ENCODE measurements around the gene TPCN2. TPM values are rescaled to one million over a fixed set of nuclear protein-coding genes. Genes with fewer than 3 reads are reported as not detected.

The TPCN2 gene
- total RNA-seq, 1 donor from 2014 or later, result 14.2 TPM

GRCh38 chr11:69050592-69051380 is 2.1 kb downstream of the TPCN2 start:
- no peaks in the 10 kb centered on the region for H3K27me3 Mint-ChIP-seq (ENCODE audit: low read depth)
- no peaks in the 10 kb centered on the region for H3K9me3 Mint-ChIP-seq
- no peaks in the 10 kb centered on the region for H3K36me3 Mint-ChIP-seq (ENCODE audit: low read depth)
- peaks cover 29% of the 10 kb centered on the region for H3K4me1 Mint-ChIP-seq
- no peak overlapping the region for H3K27ac Mint-ChIP-seq (ENCODE audit: unreplicated experiment)
- H3K4me3 Mint-ChIP-seq, result peak overlapping the region; percentile 77
- DNase-seq (ENCODE audit: low read depth, low spot score), result no peak
- TF ChIP-seq CTCF (conservative IDR thresholded peaks at IDR 0.05), result no peak

GRCh38 chr11:69051381-69052342 is 2.9 kb downstream of the TPCN2 start:
- Mint-ChIP-seq H3K4me1 (peaks cover 29% of the 10 kb centered on the region), H3K27ac (ENCODE audit: unreplicated experiment) (peak overlapping the region; percentile 84), H3K9me3 (no peaks in the 10 kb centered on the region), H3K27me3 (ENCODE audit: low read depth) (no peaks in the 10 kb centered on the region), H3K36me3 (ENCODE audit: low read depth) (no peaks in the 10 kb centered on the region), H3K4me3 (peak overlapping the region; percentile 81)
- DNase-seq (ENCODE audit: low read depth, low spot score), result no peak
- no peak for TF ChIP-seq CTCF (conservative IDR thresholded peaks at IDR 0.05)

- no peak for DNase-seq (ENCODE audit: low read depth, low spot score)
- Mint-ChIP-seq H3K36me3 (ENCODE audit: low read depth) (no peaks in the 10 kb centered on the region), H3K4me1 (peaks cover 29% of the 10 kb centered on the region), H3K9me3 (no peaks in the 10 kb centered on the region), H3K4me3 (peak overlapping the region; percentile 81), H3K27ac (ENCODE audit: unreplicated experiment) (peak overlapping the region; percentile 84), H3K27me3 (ENCODE audit: low read depth) (no peaks in the 10 kb centered on the region)
- TF ChIP-seq CTCF (conservative IDR thresholded peaks at IDR 0.05), result no peak
Observed at GRCh38 chr11:69052343-69053168, 3.8 kb downstream of the TPCN2 start.

- no peak for DNase-seq (ENCODE audit: low read depth, low spot score)
- TF ChIP-seq CTCF (conservative IDR thresholded peaks at IDR 0.05), result no peak
- no peaks in the 10 kb centered on the region for H3K9me3 Mint-ChIP-seq
- H3K4me3 Mint-ChIP-seq, result no peak overlapping the region
- no peaks in the 10 kb centered on the region for H3K36me3 Mint-ChIP-seq (ENCODE audit: low read depth)
- H3K27ac Mint-ChIP-seq (ENCODE audit: unreplicated experiment), result no peak overlapping the region
- no peaks in the 10 kb centered on the region for H3K27me3 Mint-ChIP-seq (ENCODE audit: low read depth)
- peaks cover 25% of the 10 kb centered on the region for H3K4me1 Mint-ChIP-seq
Observed at GRCh38 chr11:69053169-69053477, 4.4 kb downstream of the TPCN2 start.

Measured in neural crest cell (in vitro differentiated cells).